GM18868 (cell line): ENCODE results near the gene SLC25A21.
"Not testable (repeated sequence)": the region's sequence is repeated elsewhere in the genome, so short reads cannot be mapped to it uniquely, and the experiment has no call there.

Source experiments
- ATAC-seq: cut with Tn5 transposase; IDR thresholded peaks from one replicate; pipeline ENCODE4 v1.9.1; 2021; ENCODE audit warnings: mild to moderate bottlenecking, moderate library complexity; ENCODE audit not compliant: unreplicated experiment

SLC25A21 gene

GRCh38 chr14:36896300-36896699, 276.1 kb downstream of the SLC25A21 start:
- ATAC-seq, result not testable (repeated sequence)

GRCh38 chr14:36884049-36884448, 288.4 kb downstream of the SLC25A21 start:
- no peak for ATAC-seq

GRCh38 chr14:36880276-36880675, 292.1 kb downstream of the SLC25A21 start:
- ATAC-seq, result no peak

- no peak for ATAC-seq
These were observed 292.8 kb downstream of the SLC25A21 start for GRCh38 chr14:36879558-36879957.

- no peak for ATAC-seq
These were observed 297.8 kb downstream of the SLC25A21 start for GRCh38 chr14:36874396-36875138.

GRCh38 chr14:36870776-36871175, 301.6 kb downstream of the SLC25A21 start:
- no peak for ATAC-seq

- ATAC-seq, result no peak
These were observed 303.3 kb downstream of the SLC25A21 start for GRCh38 chr14:36869125-36869524.

GRCh38 chr14:36866867-36867266, 305.5 kb downstream of the SLC25A21 start:
- ATAC-seq, result peak; percentile 91

- ATAC-seq, result no peak
These were observed 309.1 kb downstream of the SLC25A21 start for GRCh38 chr14:36863271-36863670.

GRCh38 chr14:36862237-36862636, 310.2 kb downstream of the SLC25A21 start:
- ATAC-seq, result not testable (repeated sequence)

GRCh38 chr14:36860831-36861230, 311.6 kb downstream of the SLC25A21 start:
- no peak for ATAC-seq

- ATAC-seq, result no peak
These were observed 313.3 kb downstream of the SLC25A21 start for GRCh38 chr14:36859119-36859518.

- ATAC-seq, result no peak
These were observed 314.5 kb downstream of the SLC25A21 start for GRCh38 chr14:36857842-36858445.

- no peak for ATAC-seq
These were observed 315.3 kb downstream of the SLC25A21 start for GRCh38 chr14:36857136-36857535.

GRCh38 chr14:36856095-36856878, 316.1 kb downstream of the SLC25A21 start:
- no peak for ATAC-seq

- no peak for ATAC-seq
These were observed 317.0 kb downstream of the SLC25A21 start for GRCh38 chr14:36855396-36855795.

- no peak for ATAC-seq
These were observed 319.3 kb downstream of the SLC25A21 start for GRCh38 chr14:36852981-36853691.

GRCh38 chr14:36848213-36848612, 324.2 kb downstream of the SLC25A21 start:
- no peak for ATAC-seq

GRCh38 chr14:36847366-36847765, 325.0 kb downstream of the SLC25A21 start:
- ATAC-seq, result no peak

- ATAC-seq, result no peak
These were observed 326.9 kb downstream of the SLC25A21 start for GRCh38 chr14:36845356-36846012.
